Measurements from ENCODE around the gene DLG4.

- TF ChIP-seq ZNF24 (tag by site-specific recombination; IDR thresholded peaks at IDR 0.05) = no peak
- TF ChIP-seq KLF8 (tag by site-specific recombination; IDR thresholded peaks at IDR 0.05) = no peak
- TF ChIP-seq PRDM6 (tag by site-specific recombination; IDR thresholded peaks at IDR 0.05) = no peak
These were observed 36.1 kb downstream of the DLG4 start for GRCh38 chr17:7183433-7184090.

Data from HEK293 (cell line).